ENCODE data around the gene PLXNA4. TPM values are rescaled to one million over a fixed set of nuclear protein-coding genes. Genes with fewer than 3 reads are reported as not detected.

Gene PLXNA4
- total and polyA plus RNA-seq, 9 of the 15 experiments (the other 6 are each of a cell fraction or from before 2014, with no cell fraction given): under 0.01 to 0.09 TPM; not detected in 7

GRCh38 chr7:132609906-132610520 is 33.7 kb upstream of the PLXNA4 start (continued):
- TF ChIP-seq PHB (CRISPR knock-in tag; IDR thresholded peaks at IDR 0.05) (no peak), ATF3 (IDR thresholded peaks at IDR 0.05) (no peak), ATF3 (CRISPR knock-in tag; conservative IDR thresholded peaks at IDR 0.05) (no peak), NCOA6 (IDR thresholded peaks at IDR 0.05) (no peak), JUN (IDR thresholded peaks at IDR 0.05; ENCODE audit: borderline replicate concordance, low read depth, low read length) (no peak), JUN (CRISPR knock-in tag; IDR thresholded peaks at IDR 0.05; ENCODE audit: borderline replicate concordance) (no peak), ZNF174 (CRISPR knock-in tag; IDR thresholded peaks at IDR 0.05) (no peak), ZNF121 (CRISPR knock-in tag; conservative IDR thresholded peaks at IDR 0.05) (no peak), PHF8 (IDR thresholded peaks at IDR 0.05; ENCODE audit: borderline replicate concordance, low read length) (no peak), HNRNPL (IDR thresholded peaks at IDR 0.05; ENCODE audit: low read depth, low read length) (no peak)

- ChIA-PET POLR2A (no interaction called here), CTCF (ENCODE audit: low intra/inter-chr PET ratio) (no interaction called here)
- WGBS (ENCODE audit: insufficient coverage, low coverage, missing lambda C conversion rate): 0% methylated on average over 2 of the region's 2 CpGs
- Histone ChIP-seq H3K9me3 (replicated peaks; ENCODE audit: control insufficient read depth, insufficient read depth, low read depth, low read length) (no peaks in the 10 kb centered on the region), H3K9me1 (ENCODE audit: control insufficient read depth, insufficient read depth, low read length) (no peaks in the 10 kb centered on the region), H3K79me2 (ENCODE audit: control insufficient read depth, insufficient read depth, low read length) (no peaks in the 10 kb centered on the region), H3K27me3 (ENCODE audit: control insufficient read depth in 2 of 2, insufficient read depth in 2 of 2, low read length in 2 of 2) (peaks cover 15 to 21% of the 10 kb centered on the region in 2 experiments), H3K36me3 (ENCODE audit: control insufficient read depth, insufficient read depth, low read length) (no peaks in the 10 kb centered on the region), H2AFZ (ENCODE audit: low read depth, low read length) (no peak overlapping the region), H3K4me2 (ENCODE audit: insufficient read depth, low read length) (no peak overlapping the region), H3K9ac (ENCODE audit: insufficient read depth in 1 of 2, low read depth in 2 of 2, low read length in 2 of 2) (no peak overlapping the region), H3K4me3 (no peak overlapping the region), H4K20me1 (replicated peaks; ENCODE audit: control insufficient read depth, insufficient read depth, low read length) (0 out of 2 replicates have a peak, but pooled peaks cover 4% of the 10 kb centered on the region), H3K27ac (ENCODE audit: extremely low read depth, low read depth, low read length) (no peak overlapping the region), H3K4me1 (replicated peaks in 1 of 2; ENCODE audit: control insufficient read depth in 2 of 2, insufficient read depth in 2 of 2, low read length in 2 of 2) (no peaks in the 10 kb centered on the region)
- ATAC-seq: no peak
- no peak for DNase-seq (ENCODE audit: extremely low read depth in 1 of 4, low spot score in 3 of 4)
- in situ Hi-C loops (cut with MboI): no loop called here
- BruUV-seq (replicated peaks): no TSS peak
- no peak for FAIRE-seq
- intact Hi-C loops (cut with micrococcal nuclease): no loop called here
- no peak for TF ChIP-seq ATF2 (CRISPR knock-in tag; IDR thresholded peaks at IDR 0.05)
- TF ChIP-seq MCM7 (IDR thresholded peaks at IDR 0.05): no peak
- TF ChIP-seq GABPB1 (CRISPR knock-in tag; IDR thresholded peaks at IDR 0.05): no peak
- no peak for TF ChIP-seq ZBTB9 (CRISPR knock-in tag; IDR thresholded peaks at IDR 0.05)
- no peak for TF ChIP-seq ZKSCAN8 (CRISPR knock-in tag; IDR thresholded peaks at IDR 0.05)
- no peak for TF ChIP-seq RCOR1 (IDR thresholded peaks at IDR 0.05; ENCODE audit: borderline replicate concordance in 1 of 2, low read depth in 2 of 2, low read length in 2 of 2)
- no peak for TF ChIP-seq FOXM1 (IDR thresholded peaks at IDR 0.05; ENCODE audit: low read depth)
- TF ChIP-seq FOXM1 (CRISPR knock-in tag; IDR thresholded peaks at IDR 0.05; ENCODE audit: low read depth): no peak
- no peak for TF ChIP-seq THRB (CRISPR knock-in tag; conservative IDR thresholded peaks at IDR 0.05)
Observed at GRCh38 chr7:132609222-132609621, 33.0 kb upstream of the PLXNA4 start.
